Breast epithelium (tissue), 4 donors: ENCODE results near the gene PLCB4. TPM values are rescaled to one million over a fixed set of nuclear protein-coding genes. Genes with fewer than 3 reads are reported as not detected.

Experiments used
- DNase-seq, 2 donors: peaks; one replicate each; pipeline ENCODE4 v3.0.0-alpha.2; 2019; ENCODE audit warnings: low spot score in 2 of 2
- H3K27ac ChIP-seq, 2 donors: fragments of 200-600 bp; sonication (generic) in 1 of 2; one replicate each; pipeline ENCODE4 v1.5.1; 2016 to 2019; ENCODE audit warnings: mild to moderate bottlenecking in 1 of 2
- H3K27me3 ChIP-seq, 2 donors: fragments of 200-600 bp; sonication (generic) in 1 of 2; one replicate each; pipeline versions ENCODE4 v1.5.1 to v1.6.0; 2017 to 2019; ENCODE audit warnings: control low read depth in 1 of 2, mild to moderate bottlenecking in 1 of 2
- H3K36me3 ChIP-seq: fragments of 200-600 bp; one replicate; pipeline ENCODE4 v1.5.1; 2019
- H3K4me1 ChIP-seq, 2 donors: fragments of 200-600 bp; sonication (generic); one replicate each; pipeline ENCODE4 v1.5.1; 2016 to 2019; ENCODE audit warnings: control low read depth in 1 of 2
- H3K4me3 ChIP-seq, 3 donors: fragments of 200-600 bp; sonication (generic); 1 replicate in 2 of 3; 2 replicates in 1 of 3; pipeline ENCODE4 v1.5.1; 2016 to 2019; ENCODE audit warnings: mild to moderate bottlenecking in 3 of 3, moderate library complexity in 2 of 3
- H3K9me3 ChIP-seq, 2 donors: fragments of 200-600 bp; sonication (generic) in 1 of 2; one replicate each; pipeline ENCODE4 v1.5.1; 2016 to 2019; ENCODE audit warnings: control low read depth in 1 of 2
- POLR2A ChIP-seq: fragments of 450-650 bp; IDR thresholded peaks from one replicate; pipeline ENCODE4 v1.6.1; 2016; ENCODE audit warnings: antibody characterized with exemption, mild to moderate bottlenecking, moderate library complexity
- POLR2AphosphoS5 ChIP-seq, 3 donors: sonication (generic); formaldehyde crosslinking; IDR thresholded peaks; one replicate each; pipeline ENCODE4 v1.6.1; 2017; ENCODE audit warnings: antibody characterized with exemption in 3 of 3
- intact Hi-C: fragments of 100-400 bp; cut with DNase I; formaldehyde crosslinking; loops from one replicate; pipeline ENCODE4 v1.15.1; 2023; ENCODE audit warnings: low total_unique reads
- total RNA-seq, 3 donors: library from RNA; depleted of rRNA; stranded (reverse); fragments of >200 nt; gene quantifications; one replicate each; pipeline ENCODE4 v1.1.0, GENCODE V29; 2016
- TF ChIP-seq, protein P1 (sequence below), 3 donors: fragments of 450-650 bp; IDR thresholded peaks; one replicate each; pipeline ENCODE4 v1.5.1; 2016 to 2017; ENCODE audit warnings: antibody characterized with exemption in 3 of 3, mild to moderate bottlenecking in 3 of 3, moderate library complexity in 3 of 3

Gene PLCB4
- total RNA-seq, 3 donors from 2014 or later: 9.4 to 17.7 (median 13.0) TPM

- Histone ChIP-seq H3K4me3 (no peak overlapping the region), H3K36me3 (no peaks in the 10 kb centered on the region)
- TF ChIP-seq, protein P1, sequence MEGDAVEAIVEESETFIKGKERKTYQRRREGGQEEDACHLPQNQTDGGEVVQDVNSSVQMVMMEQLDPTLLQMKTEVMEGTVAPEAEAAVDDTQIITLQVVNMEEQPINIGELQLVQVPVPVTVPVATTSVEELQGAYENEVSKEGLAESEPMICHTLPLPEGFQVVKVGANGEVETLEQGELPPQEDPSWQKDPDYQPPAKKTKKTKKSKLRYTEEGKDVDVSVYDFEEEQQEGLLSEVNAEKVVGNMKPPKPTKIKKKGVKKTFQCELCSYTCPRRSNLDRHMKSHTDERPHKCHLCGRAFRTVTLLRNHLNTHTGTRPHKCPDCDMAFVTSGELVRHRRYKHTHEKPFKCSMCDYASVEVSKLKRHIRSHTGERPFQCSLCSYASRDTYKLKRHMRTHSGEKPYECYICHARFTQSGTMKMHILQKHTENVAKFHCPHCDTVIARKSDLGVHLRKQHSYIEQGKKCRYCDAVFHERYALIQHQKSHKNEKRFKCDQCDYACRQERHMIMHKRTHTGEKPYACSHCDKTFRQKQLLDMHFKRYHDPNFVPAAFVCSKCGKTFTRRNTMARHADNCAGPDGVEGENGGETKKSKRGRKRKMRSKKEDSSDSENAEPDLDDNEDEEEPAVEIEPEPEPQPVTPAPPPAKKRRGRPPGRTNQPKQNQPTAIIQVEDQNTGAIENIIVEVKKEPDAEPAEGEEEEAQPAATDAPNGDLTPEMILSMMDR (IDR thresholded peaks at IDR 0.05): no peak
- no peak for TF ChIP-seq POLR2A
- no peak for TF ChIP-seq POLR2AphosphoS5 (IDR thresholded peaks at IDR 0.05)
Observed at GRCh38 chr20:9401371-9401770, 332.5 kb downstream of the PLCB4 start.

DNA sequence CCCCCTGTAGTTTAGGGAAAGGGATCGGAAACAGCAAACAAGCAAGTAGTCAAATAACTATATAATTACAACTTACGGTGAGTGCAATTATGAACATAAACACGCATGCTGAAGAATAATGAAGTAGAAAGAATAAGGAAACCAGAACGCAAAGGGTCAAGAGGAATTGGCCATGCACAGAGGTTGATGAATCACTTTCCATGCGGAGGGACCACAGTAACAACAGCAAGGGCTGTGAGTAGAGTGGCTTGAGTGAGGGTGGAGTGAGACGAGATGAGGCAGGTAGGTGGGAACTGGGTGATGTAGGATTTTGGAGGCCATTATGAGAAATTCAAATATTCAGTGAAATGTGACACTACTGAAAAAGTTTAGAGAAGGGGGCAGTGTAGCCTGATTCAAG is 333.3 kb downstream of the PLCB4 start:
- intact Hi-C loops: loop anchor here (10.0 kb wide), 1 partner anchor 203 kb away; no protein-coding TSS in a partner anchor

More at GRCh38 chr20:9401371-9401770, 332.5 kb downstream of the PLCB4 start:
- DNase-seq: no peak
- no peaks in the 10 kb centered on the region for H3K4me1 ChIP-seq
- H3K27ac ChIP-seq: no peak overlapping the region
- no peaks in the 10 kb centered on the region for H3K27me3 ChIP-seq
- intact Hi-C loops: loop anchor here (10.0 kb wide), 1 partner anchor 203 kb away; no protein-coding TSS in a partner anchor
- H3K9me3 ChIP-seq: no peaks in the 10 kb centered on the region

DNA sequence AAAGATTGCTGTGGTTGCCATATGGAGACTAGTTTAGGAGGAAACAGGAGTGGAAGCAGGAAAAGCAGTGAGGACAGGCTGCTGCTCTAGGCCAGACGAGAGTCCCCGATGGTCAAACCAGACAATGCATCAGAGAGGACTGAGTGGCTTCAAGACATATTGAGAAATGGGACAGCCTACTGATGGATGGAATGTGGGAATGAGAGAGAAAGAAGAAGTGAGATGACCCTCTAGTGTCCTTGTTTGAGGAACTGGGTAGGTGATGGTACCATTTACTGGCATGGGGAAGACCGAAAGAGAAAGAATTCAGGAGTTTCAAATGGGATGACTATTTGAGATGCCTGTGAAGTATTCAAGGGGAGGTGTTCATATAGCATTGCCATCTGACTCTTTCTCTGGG is 333.7 kb downstream of the PLCB4 start:
- intact Hi-C loops: loop anchor here (10.0 kb wide), 1 partner anchor 202 kb away; no protein-coding TSS in a partner anchor
- Histone ChIP-seq H3K9me3 (no peaks in the 10 kb centered on the region), H3K27ac (no peak overlapping the region), H3K4me1 (no peaks in the 10 kb centered on the region), H3K36me3 (no peaks in the 10 kb centered on the region), H3K27me3 (no peaks in the 10 kb centered on the region), H3K4me3 (no peak overlapping the region)
- TF ChIP-seq POLR2AphosphoS5 (IDR thresholded peaks at IDR 0.05): no peak
- TF ChIP-seq, protein P1 (IDR thresholded peaks at IDR 0.05): no peak
- no peak for TF ChIP-seq POLR2A
- DNase-seq: no peak

More for the DNA sequence above, 333.3 kb downstream of the PLCB4 start:
- Histone ChIP-seq H3K36me3 (no peaks in the 10 kb centered on the region), H3K9me3 (no peaks in the 10 kb centered on the region), H3K27ac (no peak overlapping the region), H3K4me1 (no peaks in the 10 kb centered on the region), H3K4me3 (no peak overlapping the region), H3K27me3 (no peaks in the 10 kb centered on the region)
- TF ChIP-seq, protein P1 (IDR thresholded peaks at IDR 0.05): no peak
- no peak for DNase-seq

DNA sequence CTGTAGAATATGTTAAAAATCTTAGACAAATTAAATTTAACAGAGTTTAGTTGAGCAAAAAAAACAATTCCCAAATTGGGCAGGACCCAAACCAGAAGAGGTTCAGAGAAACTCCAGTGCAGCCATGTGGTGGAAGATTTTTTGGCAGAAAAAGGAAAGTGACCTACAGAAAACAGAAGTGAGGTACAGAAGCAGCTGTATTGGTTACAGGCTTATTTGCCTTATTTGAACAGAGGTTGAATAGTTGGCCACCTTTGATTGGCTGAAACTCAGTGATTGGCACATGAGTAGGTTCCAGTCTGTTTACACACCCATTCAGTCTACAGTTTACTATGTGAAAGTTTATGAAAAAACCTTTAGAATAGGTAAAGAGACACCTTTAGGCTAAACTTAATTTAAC is 334.6 kb downstream of the PLCB4 start:
- H3K9me3 ChIP-seq: no peaks in the 10 kb centered on the region
- no peaks in the 10 kb centered on the region for H3K36me3 ChIP-seq
- no peak overlapping the region for H3K4me3 ChIP-seq
- H3K27me3 ChIP-seq: no peaks in the 10 kb centered on the region
- no peak overlapping the region for H3K27ac ChIP-seq
- H3K4me1 ChIP-seq: no peaks in the 10 kb centered on the region
- intact Hi-C loops: loop anchor here (10.0 kb wide), 1 partner anchor 201 kb away; no protein-coding TSS in a partner anchor
- DNase-seq: no peak
- TF ChIP-seq, protein P1 (IDR thresholded peaks at IDR 0.05): no peak
- no peak for TF ChIP-seq POLR2A
- no peak for TF ChIP-seq POLR2AphosphoS5 (IDR thresholded peaks at IDR 0.05)

- H3K27ac ChIP-seq: no peak overlapping the region
- no peak overlapping the region for H3K4me3 ChIP-seq
- TF ChIP-seq, protein P1 (IDR thresholded peaks at IDR 0.05): peak; percentile 78 to 85 (median 81)
- TF ChIP-seq POLR2A: no peak
- TF ChIP-seq POLR2AphosphoS5 (IDR thresholded peaks at IDR 0.05): no peak
- no peaks in the 10 kb centered on the region for H3K36me3 ChIP-seq
- H3K27me3 ChIP-seq: no peaks in the 10 kb centered on the region
- H3K4me1 ChIP-seq: no peaks in the 10 kb centered on the region
- H3K9me3 ChIP-seq: no peaks in the 10 kb centered on the region
- peak; percentile 53 to 55 for DNase-seq
- intact Hi-C loops: loop anchor here (10.0 kb wide), 1 partner anchor 197 kb away; no protein-coding TSS in a partner anchor
Observed at GRCh38 chr20:9407805-9408421, 339.0 kb downstream of the PLCB4 start.
